Naive thymus-derived CD4-positive, alpha-beta T cell (primary cell): Measurements from ENCODE around the gene SORBS1. TPM values are rescaled to one million over a fixed set of nuclear protein-coding genes. Genes with fewer than 3 reads are reported as not detected.

Experiments used
- ATAC-seq: fragments of 150-1000 bp; cut with Tn5 transposase; 2 replicates; pipeline ENCODE4 v1.10.0; 2021; ENCODE audit warnings: mild to moderate bottlenecking, moderate library complexity
- CTCF ChIA-PET: fragments of 350-600 bp; sonication (Branson Sonifier 250); formaldehyde crosslinking; loops from one replicate; lab custom pipeline; 2021; ENCODE audit warnings: antibody characterized with exemption; lab: Charles Lee
- POLR2A ChIA-PET: fragments of 350-600 bp; sonication (Branson Sonifier 250); formaldehyde crosslinking; loops from one replicate; lab custom pipeline; 2021; ENCODE audit warnings: antibody characterized with exemption, inconsistent platforms; lab: Charles Lee
- DNase-seq, 9 donors: peaks; one replicate each; pipeline versions ENCODE4 v3.0.0 to v3.0.0-alpha.2; 2020 to 2022; ENCODE audit warnings: mixed read lengths in 1 of 9
- H3K27ac ChIP-seq: one replicate; pipeline ENCODE4 v1.7.0; 2013; ENCODE audit warnings: mild to moderate bottlenecking, low read depth, low read length, moderate library complexity
- H3K27me3 ChIP-seq, 2 donors: one replicate each; pipeline ENCODE4 v1.7.0; 2013; ENCODE audit warnings: low read length in 2 of 2, mild to moderate bottlenecking in 2 of 2, moderate library complexity in 2 of 2; ENCODE audit not compliant: control insufficient read depth in 2 of 2, insufficient read depth in 2 of 2
- H3K36me3 ChIP-seq, 3 experiments: 1 replicate in 2 of 3; 2 replicates in 1 of 3; pipeline ENCODE4 v1.7.0; 2013; ENCODE audit warnings: low read length in 3 of 3, mild to moderate bottlenecking in 3 of 3, moderate library complexity in 1 of 3; ENCODE audit not compliant: insufficient read depth in 3 of 3, control insufficient read depth in 2 of 3
- H3K4me1 ChIP-seq, 2 donors: one replicate each; pipeline ENCODE4 v1.7.0; 2013; ENCODE audit warnings: low read length in 2 of 2, mild to moderate bottlenecking in 2 of 2, moderate library complexity in 1 of 2; ENCODE audit not compliant: control insufficient read depth in 2 of 2, insufficient read depth in 2 of 2
- H3K4me3 ChIP-seq: 2 replicates; pipeline ENCODE4 v1.7.0; 2013; ENCODE audit warnings: mild to moderate bottlenecking, low read length
- H3K9me3 ChIP-seq, 3 experiments: 1 replicate in 2 of 3; 2 replicates in 1 of 3; pipeline ENCODE4 v1.7.0; 2013; ENCODE audit warnings: low read length in 3 of 3; ENCODE audit not compliant: control insufficient read depth in 2 of 3
- H3K27ac Mint-ChIP-seq, 9 donors: one replicate each; pipeline ENCODE4 v1.8.0; 2020 to 2022; ENCODE audit warnings: mixed read lengths in 9 of 9, mild to moderate bottlenecking in 8 of 9, moderate library complexity in 5 of 9, inconsistent platforms in 2 of 9
- H3K27me3 Mint-ChIP-seq, 5 donors: one replicate each; pipeline ENCODE4 v1.8.0; 2021 to 2022; ENCODE audit warnings: mixed read lengths in 5 of 5, mild to moderate bottlenecking in 1 of 5
- H3K36me3 Mint-ChIP-seq, 5 donors: one replicate each; pipeline ENCODE4 v1.8.0; 2020 to 2022; ENCODE audit warnings: mixed read lengths in 5 of 5, mild to moderate bottlenecking in 3 of 5, inconsistent platforms in 1 of 5
- H3K4me1 Mint-ChIP-seq, 7 donors: one replicate each; pipeline ENCODE4 v1.8.0; 2020 to 2022; ENCODE audit warnings: mixed read lengths in 7 of 7, mild to moderate bottlenecking in 3 of 7, inconsistent platforms in 1 of 7
- H3K4me3 Mint-ChIP-seq, 10 donors: one replicate each; pipeline ENCODE4 v1.8.0; 2020 to 2022; ENCODE audit warnings: mild to moderate bottlenecking in 10 of 10, mixed read lengths in 10 of 10, moderate library complexity in 6 of 10, inconsistent platforms in 2 of 10
- H3K9me3 Mint-ChIP-seq, 11 donors: one replicate each; pipeline ENCODE4 v1.8.0; 2020 to 2022; ENCODE audit warnings: mixed read lengths in 11 of 11, mild to moderate bottlenecking in 4 of 11, inconsistent platforms in 1 of 11, moderate library complexity in 1 of 11
- intact Hi-C, 2 donors: fragments of 100-400 bp; cut with micrococcal nuclease; formaldehyde crosslinking; loops; one replicate each; pipeline ENCODE4 v1.15.1; 2023
- polyA plus RNA-seq, 2 donors: library from polyadenylated mRNA; unstranded; fragments of 300-500 nt; fragmentation: Illumina TruSeq; gene quantifications; one replicate each; pipeline ENCODE4 v1.2.3, GENCODE V29; 2021
- total RNA-seq, 6 experiments: library from RNA in 5 of 6; stranded (reverse) in 5 of 6; gene quantifications; 1 replicate in 5 of 6; 2 replicates in 1 of 6; pipeline ENCODE4 v1.2.3 and lab custom pipeline; 2021 to 2026

The SORBS1 gene
- total and polyA plus RNA-seq, 7 experiments from 2014 or later, result 0.58 to 1.9 (median 0.95) TPM

- POLR2A ChIA-PET, result no interaction called here
- Mint-ChIP-seq H3K4me1 (no peaks in the 10 kb centered on the region), H3K4me3 (no peak overlapping the region), H3K36me3 (no peaks in the 10 kb centered on the region), H3K27me3 (peaks cover 0 to 5% (median 0%) of the 10 kb centered on the region in 5 donors), H3K9me3 (no peaks in the 10 kb centered on the region), H3K27ac (no peak overlapping the region)
- H3K9me3 ChIP-seq, result no peaks in the 10 kb centered on the region
- intact Hi-C loops, result no loop called here
- no peaks in the 10 kb centered on the region for H3K36me3 ChIP-seq
- CTCF ChIA-PET, result no interaction called here
- DNase-seq (no peak), ATAC-seq (no peak)
- H3K4me3 ChIP-seq, result no peak overlapping the region
- H3K27ac ChIP-seq, result no peak overlapping the region
- H3K4me1 ChIP-seq, result no peaks in the 10 kb centered on the region
- no peaks in the 10 kb centered on the region for H3K27me3 ChIP-seq
Observed at GRCh38 chr10:95416270-95416669, 144.9 kb downstream of the SORBS1 start.

DNA sequence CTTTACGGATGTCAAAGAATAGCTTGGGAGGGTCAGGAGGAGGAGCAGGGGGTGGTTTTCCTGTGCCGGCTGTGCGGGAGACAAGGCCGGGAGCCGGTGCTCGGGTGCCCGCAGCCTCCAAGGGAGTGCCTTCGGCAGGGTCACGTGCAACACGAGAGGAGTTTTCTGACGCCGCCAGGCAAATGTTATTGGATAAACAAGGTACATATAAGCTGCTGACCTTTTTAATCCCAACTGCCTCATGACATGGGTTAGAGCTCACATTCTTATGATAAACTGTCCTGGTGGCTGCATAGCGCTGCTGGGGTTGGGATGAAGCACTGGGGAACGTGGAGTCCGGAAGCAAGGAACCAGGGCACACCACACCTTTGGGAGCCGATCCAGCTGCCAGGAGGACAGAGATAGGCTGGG lies 145.5 kb downstream of the SORBS1 start:
- POLR2A ChIA-PET, result no interaction called here
- no peaks in the 10 kb centered on the region for H3K36me3 Mint-ChIP-seq

DNA sequence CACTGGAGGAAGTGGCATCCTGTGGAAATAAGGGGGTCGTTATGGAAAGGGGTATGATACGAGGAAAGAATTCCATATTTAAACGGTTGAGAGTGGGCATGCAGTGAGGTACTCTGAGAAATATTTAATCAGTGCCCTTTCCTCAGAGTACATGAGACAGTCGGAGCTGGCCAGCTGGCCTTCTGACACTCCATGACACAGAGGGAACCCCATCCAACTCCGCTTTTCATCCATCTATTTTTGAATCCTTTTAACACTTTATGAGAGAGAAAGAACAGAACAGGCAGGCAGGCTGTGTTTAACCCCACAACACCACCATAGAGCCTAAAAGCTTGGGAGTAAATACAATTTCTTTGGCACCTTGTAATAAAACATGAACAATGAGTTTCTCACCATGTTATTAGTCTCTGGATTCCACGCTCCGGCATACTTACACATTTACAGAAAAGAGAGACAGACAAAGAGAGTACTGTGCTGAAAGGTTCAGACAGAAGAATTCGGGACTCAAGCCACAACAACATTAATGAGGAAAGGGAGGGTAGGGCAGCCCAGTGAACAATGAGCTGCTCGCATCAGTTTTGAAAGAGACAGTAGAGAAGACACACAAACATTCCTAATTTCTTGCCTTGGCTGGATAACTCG lies 146.2 kb downstream of the SORBS1 start:
- Histone ChIP-seq H3K4me3 (no peak overlapping the region), H3K36me3 (no peaks in the 10 kb centered on the region), H3K27ac (no peak overlapping the region), H3K9me3 (no peaks in the 10 kb centered on the region), H3K4me1 (no peaks in the 10 kb centered on the region), H3K27me3 (no peaks in the 10 kb centered on the region)
- H3K9me3 Mint-ChIP-seq, result no peaks in the 10 kb centered on the region
- no peaks in the 10 kb centered on the region for H3K4me1 Mint-ChIP-seq
- DNase-seq (no peak), ATAC-seq (no peak)
- no peaks in the 10 kb centered on the region for H3K36me3 Mint-ChIP-seq
- ChIA-PET CTCF (interaction anchor here (0.6 kb wide), 1 partner anchor 10 kb away, joined by 6 read pairs; no protein-coding TSS in a partner anchor), POLR2A (no interaction called here)
- no peak overlapping the region for H3K27ac Mint-ChIP-seq
- intact Hi-C loops, result no loop called here
- H3K4me3 Mint-ChIP-seq, result no peak overlapping the region
- peaks cover 0 to 5% (median 0%) of the 10 kb centered on the region in 5 donors for H3K27me3 Mint-ChIP-seq

More for the DNA sequence above, 145.5 kb downstream of the SORBS1 start:
- Histone ChIP-seq H3K36me3 (no peaks in the 10 kb centered on the region), H3K9me3 (no peaks in the 10 kb centered on the region), H3K4me1 (no peaks in the 10 kb centered on the region), H3K27ac (no peak overlapping the region), H3K4me3 (no peak overlapping the region), H3K27me3 (no peaks in the 10 kb centered on the region)
- H3K4me3 Mint-ChIP-seq, result no peak overlapping the region
- intact Hi-C loops, result no loop called here
- H3K27ac Mint-ChIP-seq, result no peak overlapping the region
- peaks cover 0 to 5% (median 0%) of the 10 kb centered on the region in 5 donors for H3K27me3 Mint-ChIP-seq
- no peaks in the 10 kb centered on the region for H3K4me1 Mint-ChIP-seq
- DNase-seq (no peak), ATAC-seq (no peak)
- H3K9me3 Mint-ChIP-seq, result no peaks in the 10 kb centered on the region
- CTCF ChIA-PET, result interaction anchor here (0.6 kb wide), 1 partner anchor 11 kb away, joined by 6 read pairs; no protein-coding TSS in a partner anchor

DNA sequence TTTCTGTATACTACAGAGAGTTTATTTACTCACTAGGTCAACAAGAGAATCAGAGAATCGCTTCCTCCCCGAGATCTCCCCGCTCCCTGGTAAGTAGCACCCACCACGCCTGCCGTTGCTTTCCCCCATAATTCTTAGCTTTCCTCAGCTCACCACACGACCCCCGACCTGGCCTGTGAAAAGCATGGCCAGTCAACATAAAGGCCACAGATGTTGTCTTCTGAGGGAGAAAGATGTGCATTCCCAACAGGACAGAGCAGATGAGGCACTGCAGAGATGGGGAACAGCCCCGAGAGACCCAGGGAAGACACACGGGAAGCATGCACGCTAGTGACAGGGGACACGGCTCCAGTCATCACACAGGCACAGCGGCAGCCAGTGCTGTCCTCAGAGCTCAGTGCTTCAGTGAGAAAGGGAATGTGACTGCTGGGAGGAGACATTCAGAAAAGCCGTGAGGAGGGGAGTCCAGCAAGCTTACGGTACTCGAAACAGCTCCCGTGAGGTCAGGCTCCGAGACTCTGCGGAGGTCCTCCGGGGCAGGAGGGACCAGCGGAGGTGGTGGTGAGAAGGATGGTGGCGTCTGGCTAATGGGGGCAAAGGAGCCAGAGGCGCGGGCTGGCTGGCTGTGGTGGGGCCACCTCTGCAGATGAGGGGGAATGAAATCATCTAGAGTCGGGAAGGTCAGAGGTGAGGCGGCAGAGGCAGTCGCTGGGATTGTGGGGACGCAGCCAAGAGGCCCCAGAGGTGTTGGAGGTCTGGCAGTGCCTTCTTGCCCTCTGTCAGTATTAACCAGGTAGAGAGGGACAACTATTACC lies 146.9 kb downstream of the SORBS1 start:
- no peaks in the 10 kb centered on the region for H3K4me1 Mint-ChIP-seq
- ChIA-PET POLR2A (no interaction called here), CTCF (interaction anchor here (0.6 kb wide), 1 partner anchor 45 kb away, joined by 3 read pairs; no protein-coding TSS in a partner anchor)
- intact Hi-C loops, result no loop called here
- H3K27ac Mint-ChIP-seq, result no peak overlapping the region
- DNase-seq, result no peak
- no peaks in the 10 kb centered on the region for H3K36me3 Mint-ChIP-seq
- H3K9me3 ChIP-seq, result no peaks in the 10 kb centered on the region
- no peaks in the 10 kb centered on the region for H3K4me1 ChIP-seq
- H3K9me3 Mint-ChIP-seq, result no peaks in the 10 kb centered on the region
- H3K27ac ChIP-seq, result no peak overlapping the region
- H3K4me3 Mint-ChIP-seq, result no peak overlapping the region
- ATAC-seq, result no peak
- H3K27me3 Mint-ChIP-seq, result peaks cover 0 to 5% (median 0%) of the 10 kb centered on the region in 5 donors
- H3K27me3 ChIP-seq, result no peaks in the 10 kb centered on the region
- H3K36me3 ChIP-seq, result no peaks in the 10 kb centered on the region
- H3K4me3 ChIP-seq, result no peak overlapping the region

DNA sequence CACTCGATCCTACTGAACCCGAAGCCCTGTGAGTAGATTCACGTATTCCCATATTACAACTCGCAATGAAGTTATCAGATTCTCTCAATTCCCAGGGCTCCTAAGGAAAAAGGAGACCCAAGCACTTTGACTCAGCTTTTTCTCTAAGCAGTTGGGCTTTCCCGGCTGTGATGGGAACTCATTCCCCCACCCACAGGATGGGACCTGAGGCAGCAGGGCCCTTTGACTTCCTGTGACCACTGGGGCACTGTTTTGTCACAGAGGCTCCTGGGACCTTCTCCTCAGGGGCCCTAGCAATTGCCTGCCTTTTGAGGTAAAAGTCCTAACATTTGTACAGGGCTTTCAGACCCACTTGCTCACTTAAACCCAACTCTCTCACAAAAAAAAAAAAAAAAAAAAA lies 147.6 kb downstream of the SORBS1 start:
- ATAC-seq (no peak), DNase-seq (no peak)
- H3K4me3 ChIP-seq, result no peak overlapping the region
- intact Hi-C loops, result no loop called here
- no peaks in the 10 kb centered on the region for H3K4me1 ChIP-seq
- no peak overlapping the region for H3K27ac ChIP-seq
- H3K36me3 ChIP-seq, result no peaks in the 10 kb centered on the region
- ChIA-PET CTCF (no interaction called here), POLR2A (no interaction called here)
- Mint-ChIP-seq H3K9me3 (no peaks in the 10 kb centered on the region), H3K27ac (no peak overlapping the region), H3K4me1 (no peaks in the 10 kb centered on the region), H3K36me3 (no peaks in the 10 kb centered on the region), H3K27me3 (peaks cover 0 to 5% (median 0%) of the 10 kb centered on the region in 5 donors), H3K4me3 (no peak overlapping the region)
- H3K27me3 ChIP-seq, result no peaks in the 10 kb centered on the region
- H3K9me3 ChIP-seq, result no peaks in the 10 kb centered on the region

DNA sequence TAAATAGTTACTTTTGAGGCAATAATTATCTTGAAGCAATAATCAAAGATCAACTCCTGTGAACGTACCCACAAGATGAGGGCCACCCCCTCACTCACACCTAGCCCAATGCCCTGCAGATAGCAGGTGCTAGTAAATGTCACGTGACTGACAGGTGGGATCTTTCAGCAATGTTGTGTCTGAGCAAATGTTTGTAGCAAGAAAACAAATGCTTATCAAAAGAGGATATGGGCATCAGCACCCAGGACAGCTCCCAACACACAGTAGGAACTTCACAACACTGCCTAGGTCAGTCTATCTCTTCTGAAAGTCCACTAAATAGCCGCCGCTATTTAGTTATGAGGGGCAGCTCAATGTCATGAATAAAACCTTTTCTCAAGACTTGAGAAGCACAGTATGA lies 149.5 kb downstream of the SORBS1 start:
- no peaks in the 10 kb centered on the region for H3K27me3 ChIP-seq
- CTCF ChIA-PET, result interaction anchor here (2.2 kb wide), 1 partner anchor 19 kb away, joined by 7 read pairs; no protein-coding TSS in a partner anchor
- H3K36me3 Mint-ChIP-seq, result no peaks in the 10 kb centered on the region

More for the DNA sequence above, 149.5 kb downstream of the SORBS1 start:
- Mint-ChIP-seq H3K27me3 (peaks cover 0 to 5% (median 0%) of the 10 kb centered on the region in 5 donors), H3K27ac (no peak overlapping the region), H3K4me1 (no peaks in the 10 kb centered on the region), H3K4me3 (no peak overlapping the region), H3K9me3 (no peaks in the 10 kb centered on the region)
- intact Hi-C loops, result no loop called here
- Histone ChIP-seq H3K9me3 (no peaks in the 10 kb centered on the region), H3K4me1 (no peaks in the 10 kb centered on the region), H3K27ac (no peak overlapping the region), H3K4me3 (no peak overlapping the region), H3K36me3 (no peaks in the 10 kb centered on the region)
- POLR2A ChIA-PET, result no interaction called here
- ATAC-seq (no peak), DNase-seq (no peak)
